Kidney epithelial cell (primary cell): ENCODE data around the gene KCNG2. TPM values are rescaled to one million over a fixed set of nuclear protein-coding genes. Genes with fewer than 3 reads are reported as not detected.

Experiments
- DNase-seq: peaks from one replicate; pipeline ENCODE4 v3.0.0-alpha.2; 2010; ENCODE audit warnings: low read depth
- H3K27me3 ChIP-seq: 2 replicates; pipeline ENCODE4 v1.6.0; 2011; ENCODE audit warnings: low read length; ENCODE audit not compliant: control insufficient read depth, insufficient read depth
- H3K36me3 ChIP-seq: 2 replicates; pipeline ENCODE4 v1.5.1; 2011; ENCODE audit warnings: low read length; ENCODE audit not compliant: control insufficient read depth, insufficient read depth
- H3K4me3 ChIP-seq: 2 replicates; pipeline ENCODE4 v1.5.1; 2011; ENCODE audit warnings: low read depth, mild to moderate bottlenecking, control low read depth, low read length
- CTCF ChIP-seq: IDR thresholded peaks from 2 replicates; pipeline ENCODE4 v1.5.1; 2011; ENCODE audit warnings: mild to moderate bottlenecking, moderate library complexity, low read length, control low read depth, inconsistent platforms; ENCODE audit not compliant: insufficient read depth, poor library complexity, severe bottlenecking
- total RNA-seq: library from RNA; depleted of rRNA; stranded (reverse); fragments of >200 nt; gene quantifications from 2 replicates; pipeline ENCODE4 v1.2.3, GENCODE V29; 2015

Gene KCNG2
- total RNA-seq, 1 donor from 2014 or later, result not detected

- Histone ChIP-seq H3K4me3 (no peak overlapping the region), H3K36me3 (no peaks in the 10 kb centered on the region), H3K27me3 (no peaks in the 10 kb centered on the region)
- no peak for DNase-seq
- no peak for TF ChIP-seq CTCF
These were observed 31.6 kb downstream of the KCNG2 start for GRCh38 chr18:79829136-79829854.

DNA sequence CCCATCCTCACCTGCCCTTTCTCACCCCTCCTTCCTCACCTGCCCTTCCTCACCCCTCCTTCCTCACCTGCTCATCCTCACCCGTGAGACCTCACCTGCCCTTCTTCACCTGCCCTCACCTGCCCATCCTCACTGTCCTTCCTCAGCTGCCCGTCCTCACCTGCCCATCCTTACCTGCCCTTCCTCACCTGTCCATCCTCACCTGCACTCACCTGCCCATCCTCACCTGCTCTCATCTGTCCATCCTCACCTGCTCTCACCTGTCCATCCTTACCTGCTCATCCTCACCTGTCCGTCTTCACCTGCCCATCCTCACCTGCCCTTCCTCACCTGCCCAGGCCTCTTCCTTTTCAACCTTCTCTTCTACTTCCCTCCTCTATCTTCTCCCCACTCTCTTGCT lies 34.4 kb downstream of the KCNG2 start:
- Histone ChIP-seq H3K27me3 (no peaks in the 10 kb centered on the region), H3K36me3 (no peaks in the 10 kb centered on the region), H3K4me3 (no peak overlapping the region)
- no peak for TF ChIP-seq CTCF
- no peak for DNase-seq

DNA sequence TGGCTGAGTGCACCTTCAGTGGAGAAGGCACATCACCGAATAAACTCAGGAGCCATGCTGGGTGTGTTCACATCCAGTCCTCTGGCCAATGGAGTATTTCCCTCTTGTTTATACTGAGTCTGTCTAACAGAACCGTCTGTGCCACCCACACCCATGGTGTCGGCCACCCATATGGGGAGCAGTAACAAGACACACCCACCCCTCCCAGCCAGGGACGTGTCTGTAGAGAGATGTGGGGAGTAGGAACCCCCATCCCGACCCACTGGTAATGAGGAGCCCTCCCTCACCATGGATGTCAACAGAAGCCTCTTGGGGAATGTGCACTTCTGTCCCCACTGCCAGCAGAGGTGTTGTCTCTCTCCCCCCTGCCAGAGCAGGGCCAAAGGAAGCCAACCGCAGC lies 37.1 kb downstream of the KCNG2 start:
- no peak for TF ChIP-seq CTCF
- no peak for DNase-seq

DNA sequence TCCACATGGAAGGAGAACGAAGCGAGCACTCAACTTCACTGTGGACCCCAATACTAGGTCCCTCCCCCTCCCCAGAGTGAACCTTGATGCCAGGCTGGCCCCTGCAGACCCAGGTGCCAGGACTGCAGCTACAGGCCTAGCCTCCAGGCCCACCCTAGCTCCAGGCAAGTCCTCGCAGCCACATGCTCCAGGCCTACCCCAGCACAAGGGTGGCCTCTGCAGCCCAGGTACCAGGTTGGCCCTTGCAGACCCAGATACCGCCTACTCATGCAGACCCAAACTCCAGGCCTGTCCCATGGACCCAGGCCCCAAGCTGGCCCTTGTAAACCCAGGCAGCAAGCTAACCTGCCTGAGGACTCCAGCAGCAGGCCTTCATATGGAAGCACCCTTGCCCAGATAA lies 44.2 kb downstream of the KCNG2 start:
- no peak for DNase-seq
- Histone ChIP-seq H3K36me3 (no peaks in the 10 kb centered on the region), H3K27me3 (no peaks in the 10 kb centered on the region), H3K4me3 (no peak overlapping the region)
- TF ChIP-seq CTCF, result no peak

More for the DNA sequence above, 37.1 kb downstream of the KCNG2 start:
- Histone ChIP-seq H3K36me3 (no peaks in the 10 kb centered on the region), H3K4me3 (no peak overlapping the region), H3K27me3 (no peaks in the 10 kb centered on the region)

GRCh38 chr18:79844999-79845563 lies 47.3 kb downstream of the KCNG2 start:
- no peaks in the 10 kb centered on the region for H3K36me3 ChIP-seq
- DNase-seq, result no peak
- no peak overlapping the region for H3K4me3 ChIP-seq
- H3K27me3 ChIP-seq, result no peaks in the 10 kb centered on the region
- TF ChIP-seq CTCF, result no peak

- no peaks in the 10 kb centered on the region for H3K27me3 ChIP-seq
- no peak for TF ChIP-seq CTCF
- H3K4me3 ChIP-seq, result no peak overlapping the region
- H3K36me3 ChIP-seq, result no peaks in the 10 kb centered on the region
- DNase-seq, result no peak
These were observed 49.3 kb downstream of the KCNG2 start for GRCh38 chr18:79846936-79847557.
